Activated B cell treated with CpG ODN at 0.5 μM for 24 hours (primary cell): Measurements from ENCODE around the gene DNAJC25. TPM values are rescaled to one million over a fixed set of nuclear protein-coding genes. Genes with fewer than 3 reads are reported as not detected.

Source experiments
- ATAC-seq: fragments of 200-7000 bp; cut with Tn5 transposase; one replicate; pipeline ENCODE4 v1.10.0; 2021; ENCODE audit warnings: low read depth, mild to moderate bottlenecking, moderate library complexity
- CTCF ChIA-PET: fragments of 350-600 bp; sonication (Branson Sonifier 250); formaldehyde crosslinking; loops from one replicate; lab custom pipeline; 2021; ENCODE audit warnings: antibody characterized with exemption; lab: Charles Lee
- POLR2A ChIA-PET: fragments of 350-600 bp; sonication (Branson Sonifier 250); formaldehyde crosslinking; loops from one replicate; lab custom pipeline; 2021; ENCODE audit warnings: antibody characterized with exemption; lab: Charles Lee
- DNase-seq: peaks from one replicate; pipeline ENCODE4 v3.0.0; 2022
- H3K27ac Mint-ChIP-seq: one replicate; pipeline ENCODE4 v1.8.0; 2020; ENCODE audit warnings: mixed read lengths
- H3K27me3 Mint-ChIP-seq: one replicate; pipeline ENCODE4 v1.8.0; 2021; ENCODE audit warnings: mixed read lengths
- H3K36me3 Mint-ChIP-seq: one replicate; pipeline ENCODE4 v1.8.0; 2021; ENCODE audit warnings: low read depth, mixed read lengths
- H3K4me1 Mint-ChIP-seq: one replicate; pipeline ENCODE4 v1.8.0; 2021; ENCODE audit warnings: mixed read lengths
- H3K4me3 Mint-ChIP-seq: one replicate; pipeline ENCODE4 v1.8.0; 2020; ENCODE audit warnings: mild to moderate bottlenecking, mixed read lengths
- H3K9me3 Mint-ChIP-seq: one replicate; pipeline ENCODE4 v1.8.0; 2020; ENCODE audit warnings: mixed read lengths
- intact Hi-C: fragments of 100-400 bp; cut with micrococcal nuclease; formaldehyde crosslinking; loops from one replicate; pipeline ENCODE4 v1.15.1; 2024
- total RNA-seq: library from RNA; stranded (reverse); gene quantifications from 2 replicates; pipeline ENCODE4 v1.2.3, GENCODE V29; 2022
- TF ChIP-seq, protein P1 (sequence below): fragments of 200-600 bp; IDR thresholded peaks from one replicate; pipeline ENCODE4 v1.8.0; 2022; ENCODE audit warnings: antibody characterized with exemption, mild to moderate bottlenecking

DNAJC25 gene
- total RNA-seq, 1 donor from 2014 or later: 4.3 TPM

DNA sequence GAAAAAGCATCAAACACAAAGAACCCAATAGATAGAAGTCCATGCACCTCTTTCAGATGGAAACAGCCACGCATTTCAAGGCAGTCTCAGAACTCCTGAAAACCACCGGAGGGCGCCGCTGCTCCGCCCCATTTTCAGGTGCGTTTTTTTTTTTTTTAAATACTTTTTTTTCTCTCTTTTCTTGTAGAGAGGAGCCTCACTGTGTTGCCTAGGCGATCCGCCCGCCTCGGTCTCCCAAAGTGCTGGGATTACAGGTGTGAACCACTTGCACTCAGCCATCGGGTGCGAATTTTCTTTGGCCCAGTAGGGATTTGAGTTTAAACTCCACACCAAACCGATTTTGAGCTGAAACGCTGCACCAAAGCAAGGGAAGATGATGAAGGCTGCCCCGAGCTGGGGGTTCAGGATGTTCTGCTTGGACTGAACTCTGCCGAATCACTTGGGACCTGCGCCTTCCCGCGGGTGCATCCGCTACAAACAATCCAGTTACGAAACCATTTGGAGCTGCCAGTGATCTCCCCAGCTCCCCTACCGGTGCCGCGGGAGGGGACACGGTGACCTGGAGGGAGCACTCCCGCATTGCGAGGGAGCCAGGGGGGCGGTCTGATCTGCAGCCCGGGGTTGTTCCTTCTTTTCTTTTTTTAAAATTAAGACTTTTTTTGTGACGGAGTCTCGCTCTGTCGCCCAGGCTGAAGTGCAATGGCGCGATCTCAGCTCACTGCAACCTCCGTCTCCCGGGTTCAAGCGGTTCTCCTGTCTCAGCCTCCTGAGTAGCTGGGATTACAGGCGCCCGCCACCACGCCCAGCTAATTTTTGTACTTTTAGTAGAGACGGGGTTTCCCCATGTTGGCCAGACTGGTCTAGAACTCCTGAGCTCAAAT lies 33.0 kb upstream of the DNAJC25 start:
- ATAC-seq (peak; percentile 61), DNase-seq (peak; percentile 27)
- TF ChIP-seq, protein P1, sequence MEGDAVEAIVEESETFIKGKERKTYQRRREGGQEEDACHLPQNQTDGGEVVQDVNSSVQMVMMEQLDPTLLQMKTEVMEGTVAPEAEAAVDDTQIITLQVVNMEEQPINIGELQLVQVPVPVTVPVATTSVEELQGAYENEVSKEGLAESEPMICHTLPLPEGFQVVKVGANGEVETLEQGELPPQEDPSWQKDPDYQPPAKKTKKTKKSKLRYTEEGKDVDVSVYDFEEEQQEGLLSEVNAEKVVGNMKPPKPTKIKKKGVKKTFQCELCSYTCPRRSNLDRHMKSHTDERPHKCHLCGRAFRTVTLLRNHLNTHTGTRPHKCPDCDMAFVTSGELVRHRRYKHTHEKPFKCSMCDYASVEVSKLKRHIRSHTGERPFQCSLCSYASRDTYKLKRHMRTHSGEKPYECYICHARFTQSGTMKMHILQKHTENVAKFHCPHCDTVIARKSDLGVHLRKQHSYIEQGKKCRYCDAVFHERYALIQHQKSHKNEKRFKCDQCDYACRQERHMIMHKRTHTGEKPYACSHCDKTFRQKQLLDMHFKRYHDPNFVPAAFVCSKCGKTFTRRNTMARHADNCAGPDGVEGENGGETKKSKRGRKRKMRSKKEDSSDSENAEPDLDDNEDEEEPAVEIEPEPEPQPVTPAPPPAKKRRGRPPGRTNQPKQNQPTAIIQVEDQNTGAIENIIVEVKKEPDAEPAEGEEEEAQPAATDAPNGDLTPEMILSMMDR: no peak
- ChIA-PET CTCF (interaction anchor here (0.7 to 1.9 kb wide), 9 partner anchors 24 to 1195 kb away, joined by 3 to 9 read pairs (median 4); no protein-coding TSS in a partner anchor), POLR2A (interaction anchor here (0.6 to 1.5 kb wide), 5 partner anchors 33 to 1295 kb away, joined by 3 to 10 read pairs (median 4); partner anchors contain the start of gene DNAJC25)
- no peaks in the 10 kb centered on the region for H3K9me3 Mint-ChIP-seq
- no peaks in the 10 kb centered on the region for H3K36me3 Mint-ChIP-seq
- H3K27ac Mint-ChIP-seq: no peak overlapping the region
- peaks cover 22% of the 10 kb centered on the region for H3K4me1 Mint-ChIP-seq
- peak overlapping the region; percentile 83 for H3K4me3 Mint-ChIP-seq
- peaks cover 29% of the 10 kb centered on the region for H3K27me3 Mint-ChIP-seq
- intact Hi-C loops: loop anchor here (1.0 to 5.0 kb wide), 6 partner anchors 33 to 1194 kb away; partner anchors contain the start of gene DNAJC25

DNA sequence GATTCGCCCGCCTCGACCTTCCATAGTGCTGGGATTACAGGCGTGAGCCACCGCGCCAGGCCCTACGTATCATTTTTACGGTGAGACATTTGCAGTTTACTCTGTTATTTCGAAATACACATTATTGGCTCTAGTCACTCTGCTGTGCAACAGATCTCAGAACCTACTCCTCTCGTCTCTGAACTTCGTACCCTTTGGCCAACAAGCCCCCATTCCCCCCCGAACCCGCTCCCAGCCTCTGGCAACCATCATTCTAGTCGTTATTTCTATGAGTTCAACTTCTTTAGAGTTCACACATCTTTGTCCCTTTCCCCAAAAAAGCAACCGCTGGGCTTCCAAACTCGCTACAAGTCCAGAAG lies 32.4 kb upstream of the DNAJC25 start:
- no peaks in the 10 kb centered on the region for H3K9me3 Mint-ChIP-seq
- CTCF ChIA-PET: interaction anchor here (0.7 to 1.3 kb wide), 7 partner anchors 23 to 515 kb away, joined by 3 to 9 read pairs (median 4); no protein-coding TSS in a partner anchor
- DNase-seq (peak; percentile 16), ATAC-seq (no peak)
- H3K27ac Mint-ChIP-seq: no peak overlapping the region
- intact Hi-C loops: loop anchor here (1.0 to 5.0 kb wide), 5 partner anchors 32 to 1194 kb away; partner anchors contain the start of gene DNAJC25
- peak overlapping the region; percentile 83 for H3K4me3 Mint-ChIP-seq
- H3K27me3 Mint-ChIP-seq: peaks cover 31% of the 10 kb centered on the region
- H3K36me3 Mint-ChIP-seq: no peaks in the 10 kb centered on the region
- TF ChIP-seq, protein P1: no peak
- peaks cover 22% of the 10 kb centered on the region for H3K4me1 Mint-ChIP-seq
- POLR2A ChIA-PET: interaction anchor here (0.7 to 1.5 kb wide), 3 partner anchors 32 to 1212 kb away, joined by 3 to 10 read pairs (median 5); partner anchors contain the start of gene DNAJC25

DNA sequence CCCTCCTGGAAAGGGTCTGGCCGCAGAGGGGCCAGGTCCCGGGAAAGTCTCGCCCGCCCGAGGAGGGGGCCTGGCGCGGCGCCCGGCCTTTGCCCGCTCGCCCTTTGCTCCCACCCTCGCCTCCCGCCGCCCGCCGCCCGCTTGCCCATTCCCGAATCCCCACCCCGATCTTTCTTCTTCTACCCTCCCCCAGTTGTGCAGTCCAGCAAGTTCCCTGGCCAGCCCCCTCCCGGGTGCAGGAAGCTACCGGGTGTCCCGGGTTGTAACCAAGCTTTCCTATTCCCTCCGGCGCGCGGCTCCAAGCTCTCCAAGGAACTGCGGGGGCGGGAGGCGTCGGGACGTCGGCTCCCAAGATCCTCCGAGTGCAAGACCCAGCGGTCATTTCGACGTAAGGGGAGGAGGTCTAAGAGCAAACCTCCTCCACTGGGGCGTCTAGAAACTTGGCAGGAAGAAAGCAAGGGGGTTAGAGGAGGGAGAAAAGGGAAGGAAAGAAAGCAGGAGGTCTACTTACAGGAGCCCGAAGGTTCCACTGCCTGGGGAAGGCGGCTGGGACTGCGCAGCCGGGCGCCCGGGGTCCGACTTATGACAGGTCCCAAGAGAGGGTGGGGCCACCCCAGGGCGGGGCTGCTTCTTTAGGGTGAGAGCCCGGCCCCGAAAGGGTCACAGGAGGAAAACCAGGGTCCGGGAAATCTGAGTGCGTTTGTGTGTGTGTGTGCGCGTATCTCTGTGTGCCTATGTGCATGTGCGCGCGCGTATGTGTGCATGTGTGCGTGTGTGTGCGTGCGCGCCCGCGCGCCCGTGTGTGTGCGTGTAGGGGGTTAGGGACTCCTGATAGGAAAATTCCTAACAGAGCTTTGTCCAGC lies 31.8 kb upstream of the DNAJC25 start, which contains the start of gene PTGR1:
PTGR1 (minus strand) TSS at position 556 of the 863 bp plus-strand sequence. CDS start 2,225 bp downstream, outside the sequence.
- peak; percentile 23 for DNase-seq
- intact Hi-C loops: loop anchor here (2.0 to 5.0 kb wide), 2 partner anchors 31 to 1193 kb away; partner anchors contain the start of gene DNAJC25
- ChIA-PET CTCF (interaction anchor here (1.0 kb wide), 1 partner anchor 91 kb away, joined by 3 read pairs; no protein-coding TSS in a partner anchor), POLR2A (interaction anchor here (0.7 to 1.5 kb wide), 2 partner anchors 475 to 1211 kb away, joined by 5 to 10 read pairs; no protein-coding TSS in a partner anchor)
- H3K9me3 Mint-ChIP-seq: no peaks in the 10 kb centered on the region
- peak within 1 kb of the TSS; percentile 83 for H3K4me3 Mint-ChIP-seq
- H3K4me1 Mint-ChIP-seq: peaks cover 22% of the 10 kb centered on the region
- ATAC-seq: peak; percentile 32
- no peak within 1 kb of the TSS for H3K27ac Mint-ChIP-seq
- H3K27me3 Mint-ChIP-seq: peaks cover 33% of the 10 kb centered on the region
- no peaks in the 10 kb centered on the region for H3K36me3 Mint-ChIP-seq
- TF ChIP-seq, protein P1: no peak

DNA sequence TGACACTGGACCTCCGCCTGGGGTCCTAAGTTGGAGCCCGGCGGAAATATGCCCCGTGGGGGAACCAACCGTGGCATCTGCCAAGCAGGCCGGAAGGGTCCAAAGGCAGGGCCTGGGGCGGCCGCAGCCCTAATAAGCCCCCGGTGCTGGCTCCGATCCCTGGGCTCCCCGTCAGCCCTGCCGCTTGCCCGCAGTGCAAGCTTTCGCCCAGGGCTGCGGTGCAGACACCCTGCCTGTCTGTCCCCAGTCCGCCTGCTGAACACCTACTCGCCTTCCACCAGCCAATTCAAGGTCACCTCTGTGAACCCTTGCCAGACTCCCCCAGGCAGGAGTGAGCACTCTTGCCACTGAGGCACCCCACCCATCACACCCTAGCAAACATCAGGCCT lies 31.2 kb upstream of the DNAJC25 start:
- TF ChIP-seq, protein P1: no peak
- Mint-ChIP-seq H3K27me3 (peaks cover 33% of the 10 kb centered on the region), H3K9me3 (no peaks in the 10 kb centered on the region), H3K4me1 (peaks cover 22% of the 10 kb centered on the region), H3K4me3 (peak overlapping the region; percentile 81), H3K36me3 (no peaks in the 10 kb centered on the region), H3K27ac (no peak overlapping the region)
- POLR2A ChIA-PET: interaction anchor here (0.5 kb wide), 1 partner anchor 428 kb away, joined by 3 read pairs; no protein-coding TSS in a partner anchor
- intact Hi-C loops: loop anchor here (2.0 to 5.0 kb wide), 2 partner anchors 31 to 1192 kb away; partner anchors contain the start of gene DNAJC25
- ATAC-seq (no peak), DNase-seq (no peak)
- CTCF ChIA-PET: no interaction called here
